HEK293 (cell line): ENCODE measurements around the gene TRMT1.

Experiments
- GLIS1 ChIP-seq: fragments of 450-650 bp; formaldehyde crosslinking; IDR thresholded peaks from 2 replicates; pipeline ENCODE4 v1.5.1; 2016; ENCODE audit warnings: missing biosample characterization, missing genetic modification characterization
- GLIS2 ChIP-seq: fragments of 450-650 bp; formaldehyde crosslinking; IDR thresholded peaks from 2 replicates; pipeline ENCODE4 v1.5.1; 2016; ENCODE audit warnings: missing biosample characterization, missing genetic modification characterization
- OVOL3 ChIP-seq: fragments of 450-650 bp; formaldehyde crosslinking; IDR thresholded peaks from 2 replicates; pipeline ENCODE4 v1.5.1; 2016; ENCODE audit warnings: missing biosample characterization, missing genetic modification characterization
- RBAK ChIP-seq: fragments of 450-650 bp; formaldehyde crosslinking; IDR thresholded peaks from 2 replicates; pipeline ENCODE4 v1.5.1; 2016; ENCODE audit warnings: missing biosample characterization, missing genetic modification characterization
- REPIN1 ChIP-seq: fragments of 450-650 bp; formaldehyde crosslinking; IDR thresholded peaks from 2 replicates; pipeline ENCODE4 v1.5.1; 2017; ENCODE audit warnings: missing biosample characterization, missing genetic modification characterization, low read depth
- SP2 ChIP-seq: fragments of 450-650 bp; formaldehyde crosslinking; IDR thresholded peaks from 2 replicates; pipeline ENCODE4 v1.5.1; 2016; ENCODE audit warnings: missing biosample characterization, missing genetic modification characterization
- WT1 ChIP-seq: fragments of 450-650 bp; formaldehyde crosslinking; IDR thresholded peaks from 2 replicates; pipeline ENCODE4 v1.5.1; 2016; ENCODE audit warnings: missing biosample characterization, missing genetic modification characterization
- ZBTB17 ChIP-seq: fragments of 450-650 bp; formaldehyde crosslinking; IDR thresholded peaks from 2 replicates; pipeline ENCODE4 v1.5.1; 2016; ENCODE audit warnings: missing biosample characterization, missing genetic modification characterization
- ZNF138 ChIP-seq: fragments of 450-650 bp; formaldehyde crosslinking; IDR thresholded peaks from 2 replicates; pipeline ENCODE4 v1.5.1; 2016; ENCODE audit warnings: missing biosample characterization, missing genetic modification characterization, borderline replicate concordance
- ZNF169 ChIP-seq: fragments of 450-650 bp; formaldehyde crosslinking; IDR thresholded peaks from 2 replicates; pipeline ENCODE4 v1.5.1; 2016; ENCODE audit warnings: missing biosample characterization, missing genetic modification characterization
- ZNF202 ChIP-seq: fragments of 450-650 bp; formaldehyde crosslinking; IDR thresholded peaks from 2 replicates; pipeline ENCODE4 v1.5.1; 2016; ENCODE audit warnings: missing biosample characterization, missing genetic modification characterization, borderline replicate concordance
- ZNF311 ChIP-seq: fragments of 450-650 bp; formaldehyde crosslinking; IDR thresholded peaks from 2 replicates; pipeline ENCODE4 v1.5.1; 2017; ENCODE audit warnings: missing biosample characterization, missing genetic modification characterization, borderline replicate concordance
- ZNF404 ChIP-seq: fragments of 450-650 bp; formaldehyde crosslinking; IDR thresholded peaks from 2 replicates; pipeline ENCODE4 v1.5.1; 2017; ENCODE audit warnings: missing biosample characterization, missing genetic modification characterization
- ZNF521 ChIP-seq: fragments of 450-650 bp; formaldehyde crosslinking; IDR thresholded peaks from 2 replicates; pipeline ENCODE4 v1.5.1; 2017; ENCODE audit warnings: missing biosample characterization, mild to moderate bottlenecking, missing genetic modification characterization
- ZNF560 ChIP-seq: fragments of 450-650 bp; formaldehyde crosslinking; IDR thresholded peaks from 2 replicates; pipeline ENCODE4 v1.5.1; 2017; ENCODE audit warnings: missing biosample characterization, missing genetic modification characterization, borderline replicate concordance
- ZNF629 ChIP-seq: fragments of 450-650 bp; formaldehyde crosslinking; IDR thresholded peaks from 2 replicates; pipeline ENCODE4 v1.5.1; 2017; ENCODE audit warnings: missing biosample characterization, missing genetic modification characterization
- ZNF677 ChIP-seq: fragments of 450-650 bp; IDR thresholded peaks from 2 replicates; pipeline ENCODE4 v1.5.0; 2018; ENCODE audit warnings: missing biosample characterization, mild to moderate bottlenecking, missing genetic modification characterization, moderate library complexity
- ZNF701 ChIP-seq: fragments of 450-650 bp; formaldehyde crosslinking; IDR thresholded peaks from 2 replicates; pipeline ENCODE4 v1.5.1; 2016; ENCODE audit warnings: missing biosample characterization, missing genetic modification characterization
- TF ChIP-seq, protein P1 (sequence below): fragments of 450-650 bp; formaldehyde crosslinking; IDR thresholded peaks from 2 replicates; pipeline ENCODE4 v1.5.1; 2016; ENCODE audit warnings: missing biosample characterization, missing genetic modification characterization
- TF ChIP-seq, protein P2 (sequence below): fragments of 450-650 bp; formaldehyde crosslinking; optimal IDR thresholded peaks from 2 replicates; pipeline ENCODE3; 2016; ENCODE audit warnings: missing biosample characterization, mild to moderate bottlenecking, missing genetic modification characterization
- TF ChIP-seq, protein P3 (sequence below): fragments of 450-650 bp; IDR thresholded peaks from 2 replicates; pipeline ENCODE4 v1.5.1; 2018; ENCODE audit warnings: missing biosample characterization, missing genetic modification characterization
- TF ChIP-seq, protein P4 (sequence below): fragments of 450-650 bp; formaldehyde crosslinking; IDR thresholded peaks from 2 replicates; pipeline ENCODE4 v1.5.1; 2017; ENCODE audit warnings: missing biosample characterization, missing genetic modification characterization
- TF ChIP-seq, protein P5 (sequence below): fragments of 450-650 bp; formaldehyde crosslinking; IDR thresholded peaks from 2 replicates; pipeline ENCODE4 v1.5.1; 2016; ENCODE audit warnings: missing biosample characterization, missing genetic modification characterization
- TF ChIP-seq, protein P6 (sequence below): fragments of 450-650 bp; formaldehyde crosslinking; IDR thresholded peaks from 2 replicates; pipeline ENCODE4 v1.5.1; 2016; ENCODE audit warnings: missing biosample characterization, missing genetic modification characterization
- TF ChIP-seq, protein P7 (sequence below): sonication (generic); formaldehyde crosslinking; IDR thresholded peaks from 2 replicates; pipeline ENCODE4 v1.8.1; 2022; ENCODE audit warnings: mild to moderate bottlenecking, moderate library complexity, missing genetic modification reagents

The TRMT1 gene

DNA sequence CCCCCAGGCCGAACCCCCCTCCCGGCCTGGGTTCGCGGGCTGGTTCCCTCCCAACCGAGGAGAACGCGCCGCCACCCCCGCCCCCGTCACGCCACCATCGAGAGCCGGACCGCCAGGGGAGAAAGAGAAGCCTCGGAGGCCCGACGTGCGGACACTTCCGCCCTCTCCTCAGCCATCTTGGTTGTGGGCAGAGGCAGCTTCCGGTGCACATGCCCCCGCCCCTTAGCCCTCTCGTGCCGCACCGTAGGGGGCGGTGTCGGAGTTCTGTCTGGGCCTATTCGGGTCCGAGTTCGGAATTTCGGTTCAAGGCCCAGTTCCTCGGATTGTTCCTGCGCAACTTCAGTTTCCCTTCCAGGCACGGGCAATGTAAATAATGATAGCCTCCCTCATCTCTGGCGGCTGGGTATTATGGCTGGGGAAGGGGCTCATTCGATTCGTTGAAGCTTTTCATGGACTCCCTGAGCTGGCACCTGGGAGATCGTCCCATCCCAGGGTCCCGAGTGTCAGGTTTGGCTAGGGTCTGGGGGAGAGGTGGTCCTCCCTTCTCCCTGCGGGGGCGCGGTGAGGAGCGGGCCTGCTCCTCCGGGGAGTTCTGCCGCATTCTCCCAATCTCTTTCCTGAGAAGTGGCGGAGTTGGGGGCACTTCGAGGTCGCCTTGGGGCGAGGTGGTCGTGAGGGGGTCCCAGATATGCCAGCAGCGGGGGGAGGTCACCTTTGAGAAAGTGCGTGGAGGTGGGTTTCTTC is 33.8 kb upstream of the TRMT1 start, which contains the start of the genes IER2 and STX10 (continued):
- TF ChIP-seq, protein P1, sequence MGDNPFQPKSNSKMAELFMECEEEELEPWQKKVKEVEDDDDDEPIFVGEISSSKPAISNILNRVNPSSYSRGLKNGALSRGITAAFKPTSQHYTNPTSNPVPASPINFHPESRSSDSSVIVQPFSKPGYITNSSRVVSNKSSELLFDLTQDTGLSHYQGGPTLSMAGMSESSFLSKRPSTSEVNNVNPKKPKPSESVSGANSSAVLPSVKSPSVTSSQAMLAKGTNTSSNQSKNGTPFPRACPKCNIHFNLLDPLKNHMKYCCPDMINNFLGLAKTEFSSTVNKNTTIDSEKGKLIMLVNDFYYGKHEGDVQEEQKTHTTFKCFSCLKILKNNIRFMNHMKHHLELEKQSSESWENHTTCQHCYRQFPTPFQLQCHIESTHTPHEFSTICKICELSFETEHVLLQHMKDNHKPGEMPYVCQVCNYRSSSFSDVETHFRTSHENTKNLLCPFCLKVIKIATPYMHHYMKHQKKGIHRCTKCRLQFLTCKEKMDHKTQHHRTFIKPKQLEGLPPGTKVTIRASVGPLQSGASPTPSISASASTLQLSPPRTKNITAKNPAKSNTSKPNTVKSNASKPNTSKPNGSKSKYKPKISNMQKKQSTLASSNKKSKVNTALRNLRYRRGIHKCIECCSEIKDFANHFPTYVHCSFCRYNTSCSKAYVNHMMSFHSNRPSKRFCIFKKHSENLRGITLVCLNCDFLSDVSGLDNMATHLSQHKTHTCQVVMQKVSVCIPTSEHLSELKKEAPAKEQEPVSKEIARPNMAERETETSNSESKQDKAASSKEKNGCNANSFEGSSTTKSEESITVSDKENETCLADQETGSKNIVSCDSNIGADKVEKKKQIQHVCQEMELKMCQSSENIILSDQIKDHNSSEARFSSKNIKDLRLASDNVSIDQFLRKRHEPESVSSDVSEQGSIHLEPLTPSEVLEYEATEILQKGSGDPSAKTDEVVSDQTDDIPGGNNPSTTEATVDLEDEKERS (tag by site-specific recombination), result no peak
- TF ChIP-seq, protein P2, sequence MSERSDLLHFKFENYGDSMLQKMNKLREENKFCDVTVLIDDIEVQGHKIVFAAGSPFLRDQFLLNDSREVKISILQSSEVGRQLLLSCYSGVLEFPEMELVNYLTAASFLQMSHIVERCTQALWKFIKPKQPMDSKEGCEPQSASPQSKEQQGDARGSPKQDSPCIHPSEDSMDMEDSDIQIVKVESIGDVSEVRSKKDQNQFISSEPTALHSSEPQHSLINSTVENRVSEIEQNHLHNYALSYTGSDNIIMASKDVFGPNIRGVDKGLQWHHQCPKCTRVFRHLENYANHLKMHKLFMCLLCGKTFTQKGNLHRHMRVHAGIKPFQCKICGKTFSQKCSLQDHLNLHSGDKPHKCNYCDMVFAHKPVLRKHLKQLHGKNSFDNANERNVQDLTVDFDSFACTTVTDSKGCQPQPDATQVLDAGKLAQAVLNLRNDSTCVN, result peak; percentile 80
- no peak for TF ChIP-seq WT1
- TF ChIP-seq, protein P3, sequence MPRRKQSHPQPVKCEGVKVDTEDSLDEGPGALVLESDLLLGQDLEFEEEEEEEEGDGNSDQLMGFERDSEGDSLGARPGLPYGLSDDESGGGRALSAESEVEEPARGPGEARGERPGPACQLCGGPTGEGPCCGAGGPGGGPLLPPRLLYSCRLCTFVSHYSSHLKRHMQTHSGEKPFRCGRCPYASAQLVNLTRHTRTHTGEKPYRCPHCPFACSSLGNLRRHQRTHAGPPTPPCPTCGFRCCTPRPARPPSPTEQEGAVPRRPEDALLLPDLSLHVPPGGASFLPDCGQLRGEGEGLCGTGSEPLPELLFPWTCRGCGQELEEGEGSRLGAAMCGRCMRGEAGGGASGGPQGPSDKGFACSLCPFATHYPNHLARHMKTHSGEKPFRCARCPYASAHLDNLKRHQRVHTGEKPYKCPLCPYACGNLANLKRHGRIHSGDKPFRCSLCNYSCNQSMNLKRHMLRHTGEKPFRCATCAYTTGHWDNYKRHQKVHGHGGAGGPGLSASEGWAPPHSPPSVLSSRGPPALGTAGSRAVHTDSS (tag by site-specific recombination), result no peak
- TF ChIP-seq, protein P4, sequence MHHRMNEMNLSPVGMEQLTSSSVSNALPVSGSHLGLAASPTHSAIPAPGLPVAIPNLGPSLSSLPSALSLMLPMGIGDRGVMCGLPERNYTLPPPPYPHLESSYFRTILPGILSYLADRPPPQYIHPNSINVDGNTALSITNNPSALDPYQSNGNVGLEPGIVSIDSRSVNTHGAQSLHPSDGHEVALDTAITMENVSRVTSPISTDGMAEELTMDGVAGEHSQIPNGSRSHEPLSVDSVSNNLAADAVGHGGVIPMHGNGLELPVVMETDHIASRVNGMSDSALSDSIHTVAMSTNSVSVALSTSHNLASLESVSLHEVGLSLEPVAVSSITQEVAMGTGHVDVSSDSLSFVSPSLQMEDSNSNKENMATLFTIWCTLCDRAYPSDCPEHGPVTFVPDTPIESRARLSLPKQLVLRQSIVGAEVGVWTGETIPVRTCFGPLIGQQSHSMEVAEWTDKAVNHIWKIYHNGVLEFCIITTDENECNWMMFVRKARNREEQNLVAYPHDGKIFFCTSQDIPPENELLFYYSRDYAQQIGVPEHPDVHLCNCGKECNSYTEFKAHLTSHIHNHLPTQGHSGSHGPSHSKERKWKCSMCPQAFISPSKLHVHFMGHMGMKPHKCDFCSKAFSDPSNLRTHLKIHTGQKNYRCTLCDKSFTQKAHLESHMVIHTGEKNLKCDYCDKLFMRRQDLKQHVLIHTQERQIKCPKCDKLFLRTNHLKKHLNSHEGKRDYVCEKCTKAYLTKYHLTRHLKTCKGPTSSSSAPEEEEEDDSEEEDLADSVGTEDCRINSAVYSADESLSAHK (tag by site-specific recombination), result no peak; the same call in none of the 2 replicates
- no peak for TF ChIP-seq ZNF169 (tag by site-specific recombination)
- TF ChIP-seq ZNF629 (tag by site-specific recombination), result peak; percentile 86; the same call in 1 of the 2 replicates
- no peak; the same call in 1 of the 2 replicates for TF ChIP-seq GLIS2 (tag by site-specific recombination)
- TF ChIP-seq, protein P5, sequence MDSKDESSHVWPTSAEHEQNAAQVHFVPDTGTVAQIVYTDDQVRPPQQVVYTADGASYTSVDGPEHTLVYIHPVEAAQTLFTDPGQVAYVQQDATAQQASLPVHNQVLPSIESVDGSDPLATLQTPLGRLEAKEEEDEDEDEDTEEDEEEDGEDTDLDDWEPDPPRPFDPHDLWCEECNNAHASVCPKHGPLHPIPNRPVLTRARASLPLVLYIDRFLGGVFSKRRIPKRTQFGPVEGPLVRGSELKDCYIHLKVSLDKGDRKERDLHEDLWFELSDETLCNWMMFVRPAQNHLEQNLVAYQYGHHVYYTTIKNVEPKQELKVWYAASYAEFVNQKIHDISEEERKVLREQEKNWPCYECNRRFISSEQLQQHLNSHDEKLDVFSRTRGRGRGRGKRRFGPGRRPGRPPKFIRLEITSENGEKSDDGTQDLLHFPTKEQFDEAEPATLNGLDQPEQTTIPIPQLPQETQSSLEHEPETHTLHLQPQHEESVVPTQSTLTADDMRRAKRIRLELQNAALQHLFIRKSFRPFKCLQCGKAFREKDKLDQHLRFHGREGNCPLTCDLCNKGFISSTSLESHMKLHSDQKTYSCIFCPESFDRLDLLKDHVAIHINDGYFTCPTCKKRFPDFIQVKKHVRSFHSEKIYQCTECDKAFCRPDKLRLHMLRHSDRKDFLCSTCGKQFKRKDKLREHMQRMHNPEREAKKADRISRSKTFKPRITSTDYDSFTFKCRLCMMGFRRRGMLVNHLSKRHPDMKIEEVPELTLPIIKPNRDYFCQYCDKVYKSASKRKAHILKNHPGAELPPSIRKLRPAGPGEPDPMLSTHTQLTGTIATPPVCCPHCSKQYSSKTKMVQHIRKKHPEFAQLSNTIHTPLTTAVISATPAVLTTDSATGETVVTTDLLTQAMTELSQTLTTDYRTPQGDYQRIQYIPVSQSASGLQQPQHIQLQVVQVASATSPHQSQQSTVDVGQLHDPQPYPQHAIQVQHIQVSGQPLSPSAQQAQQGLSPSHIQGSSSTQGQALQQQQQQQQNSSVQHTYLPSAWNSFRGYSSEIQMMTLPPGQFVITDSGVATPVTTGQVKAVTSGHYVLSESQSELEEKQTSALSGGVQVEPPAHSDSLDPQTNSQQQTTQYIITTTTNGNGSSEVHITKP (tag by site-specific recombination), result no peak
- TF ChIP-seq SP2 (tag by site-specific recombination), result peak; percentile 97
- no peak for TF ChIP-seq ZNF701 (tag by site-specific recombination)
- TF ChIP-seq ZNF311 (tag by site-specific recombination), result no peak
- TF ChIP-seq ZBTB17, result peak; percentile 81
- no peak for TF ChIP-seq ZNF521 (tag by site-specific recombination)
- TF ChIP-seq OVOL3, result peak; percentile 29; the same call in 1 of the 2 replicates
- TF ChIP-seq, protein P6, sequence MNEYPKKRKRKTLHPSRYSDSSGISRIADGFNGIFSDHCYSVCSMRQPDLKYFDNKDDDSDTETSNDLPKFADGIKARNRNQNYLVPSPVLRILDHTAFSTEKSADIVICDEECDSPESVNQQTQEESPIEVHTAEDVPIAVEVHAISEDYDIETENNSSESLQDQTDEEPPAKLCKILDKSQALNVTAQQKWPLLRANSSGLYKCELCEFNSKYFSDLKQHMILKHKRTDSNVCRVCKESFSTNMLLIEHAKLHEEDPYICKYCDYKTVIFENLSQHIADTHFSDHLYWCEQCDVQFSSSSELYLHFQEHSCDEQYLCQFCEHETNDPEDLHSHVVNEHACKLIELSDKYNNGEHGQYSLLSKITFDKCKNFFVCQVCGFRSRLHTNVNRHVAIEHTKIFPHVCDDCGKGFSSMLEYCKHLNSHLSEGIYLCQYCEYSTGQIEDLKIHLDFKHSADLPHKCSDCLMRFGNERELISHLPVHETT (tag by site-specific recombination), result peak; percentile 76; the same call in 1 of the 2 replicates
- no peak for TF ChIP-seq ZNF677 (tag by site-specific recombination)
- no peak for TF ChIP-seq REPIN1
- peak; percentile 33 for TF ChIP-seq GLIS1 (tag by site-specific recombination)
- TF ChIP-seq ZNF404, result no peak
- no peak for TF ChIP-seq RBAK (tag by site-specific recombination)
- TF ChIP-seq, protein P7, sequence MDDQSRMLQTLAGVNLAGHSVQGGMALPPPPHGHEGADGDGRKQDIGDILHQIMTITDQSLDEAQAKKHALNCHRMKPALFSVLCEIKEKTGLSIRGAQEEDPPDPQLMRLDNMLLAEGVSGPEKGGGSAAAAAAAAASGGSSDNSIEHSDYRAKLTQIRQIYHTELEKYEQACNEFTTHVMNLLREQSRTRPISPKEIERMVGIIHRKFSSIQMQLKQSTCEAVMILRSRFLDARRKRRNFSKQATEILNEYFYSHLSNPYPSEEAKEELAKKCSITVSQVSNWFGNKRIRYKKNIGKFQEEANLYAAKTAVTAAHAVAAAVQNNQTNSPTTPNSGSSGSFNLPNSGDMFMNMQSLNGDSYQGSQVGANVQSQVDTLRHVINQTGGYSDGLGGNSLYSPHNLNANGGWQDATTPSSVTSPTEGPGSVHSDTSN (CRISPR knock-in tag), result no peak
- TF ChIP-seq ZNF138 (tag by site-specific recombination), result no peak
- no peak for TF ChIP-seq ZNF560 (tag by site-specific recombination)
- no peak for TF ChIP-seq ZNF202 (tag by site-specific recombination)
